Effector memory CD4-positive, alpha-beta T cell (primary cell): ENCODE data around the gene SLC16A9.
"Not testable (repeated sequence)": the region's sequence is repeated elsewhere in the genome, so short reads cannot be mapped to it uniquely, and the experiment has no call there.

Experiments
- DNase-seq, 3 donors: peaks; one replicate each; pipeline ENCODE4 v3.0.0-alpha.2; 2020
- H3K27ac ChIP-seq: 2 replicates; pipeline ENCODE4 v1.7.0; 2013; ENCODE audit warnings: mild to moderate bottlenecking, low read length, moderate library complexity; ENCODE audit not compliant: insufficient read depth, poor library complexity, severe bottlenecking
- H3K27me3 ChIP-seq: replicated peaks from 2 replicates; pipeline ENCODE4 v1.7.0; 2013; ENCODE audit warnings: mild to moderate bottlenecking, low read length; ENCODE audit not compliant: insufficient read depth, control insufficient read depth, poor library complexity, severe bottlenecking
- H3K36me3 ChIP-seq: 2 replicates; pipeline ENCODE4 v1.7.0; 2013; ENCODE audit warnings: mild to moderate bottlenecking, low read length, moderate library complexity; ENCODE audit not compliant: control insufficient read depth, insufficient read depth
- H3K4me1 ChIP-seq: 2 replicates; pipeline ENCODE4 v1.7.0; 2013; ENCODE audit warnings: low read length, mild to moderate bottlenecking; ENCODE audit not compliant: control insufficient read depth, insufficient read depth, poor library complexity, severe bottlenecking
- H3K4me3 ChIP-seq: 2 replicates; pipeline ENCODE4 v1.7.0; 2013; ENCODE audit warnings: low read length, low read depth, mild to moderate bottlenecking; ENCODE audit not compliant: insufficient read depth, poor library complexity, severe bottlenecking
- H3K9me3 ChIP-seq: 2 replicates; pipeline ENCODE4 v1.7.0; 2013; ENCODE audit warnings: mild to moderate bottlenecking, low read length, moderate library complexity; ENCODE audit not compliant: control insufficient read depth

The SLC16A9 gene

GRCh38 chr10:59744156-59744555, 34.5 kb upstream of the SLC16A9 start:
- not testable (repeated sequence) for H3K4me3 ChIP-seq, H3K4me1 ChIP-seq, H3K36me3 ChIP-seq, H3K27ac ChIP-seq, DNase-seq, H3K27me3 ChIP-seq, H3K9me3 ChIP-seq

- Histone ChIP-seq H3K4me3 (no peak overlapping the region), H3K27me3 (no peaks in the 10 kb centered on the region), H3K27ac (no peak overlapping the region), H3K36me3 (no peaks in the 10 kb centered on the region), H3K9me3 (no peaks in the 10 kb centered on the region), H3K4me1 (no peaks in the 10 kb centered on the region)
- no peak for DNase-seq
Observed at GRCh38 chr10:59741583-59741982, 31.9 kb upstream of the SLC16A9 start.

- Histone ChIP-seq H3K9me3 (no peaks in the 10 kb centered on the region), H3K27me3 (no peaks in the 10 kb centered on the region), H3K4me1 (no peaks in the 10 kb centered on the region), H3K4me3 (no peak overlapping the region), H3K27ac (no peak overlapping the region), H3K36me3 (no peaks in the 10 kb centered on the region)
- no peak for DNase-seq
Observed at GRCh38 chr10:59741048-59741447, 31.4 kb upstream of the SLC16A9 start.

GRCh38 chr10:59736749-59737148, 27.1 kb upstream of the SLC16A9 start:
- Histone ChIP-seq H3K27me3 (no peaks in the 10 kb centered on the region), H3K36me3 (no peaks in the 10 kb centered on the region), H3K27ac (no peak overlapping the region), H3K4me3 (no peak overlapping the region), H3K4me1 (no peaks in the 10 kb centered on the region), H3K9me3 (no peaks in the 10 kb centered on the region)
- DNase-seq = no peak

GRCh38 chr10:59735296-59735695, 25.6 kb upstream of the SLC16A9 start:
- Histone ChIP-seq H3K27me3 (no peaks in the 10 kb centered on the region), H3K36me3 (no peaks in the 10 kb centered on the region), H3K27ac (no peak overlapping the region), H3K9me3 (no peaks in the 10 kb centered on the region), H3K4me1 (no peaks in the 10 kb centered on the region), H3K4me3 (no peak overlapping the region)
- DNase-seq = no peak

- H3K4me1 ChIP-seq = no peaks in the 10 kb centered on the region
- DNase-seq = no peak
Observed at GRCh38 chr10:59734014-59734462, 24.4 kb upstream of the SLC16A9 start.

GRCh38 chr10:59733321-59734013, 23.8 kb upstream of the SLC16A9 start:
- not testable (repeated sequence) for H3K27me3 ChIP-seq, H3K27ac ChIP-seq, H3K9me3 ChIP-seq, H3K36me3 ChIP-seq, DNase-seq, H3K4me3 ChIP-seq, H3K4me1 ChIP-seq

More at GRCh38 chr10:59734014-59734462, 24.4 kb upstream of the SLC16A9 start:
- Histone ChIP-seq H3K27me3 (no peaks in the 10 kb centered on the region), H3K9me3 (no peaks in the 10 kb centered on the region), H3K27ac (no peak overlapping the region), H3K36me3 (no peaks in the 10 kb centered on the region), H3K4me3 (no peak overlapping the region)

GRCh38 chr10:59732849-59733248, 23.2 kb upstream of the SLC16A9 start:
- H3K27ac ChIP-seq, DNase-seq, H3K27me3 ChIP-seq, H3K36me3 ChIP-seq, H3K4me3 ChIP-seq, H3K9me3 ChIP-seq, H3K4me1 ChIP-seq: not testable (repeated sequence)

- H3K9me3 ChIP-seq, H3K27ac ChIP-seq, H3K27me3 ChIP-seq, H3K4me3 ChIP-seq, DNase-seq, H3K36me3 ChIP-seq, H3K4me1 ChIP-seq: not testable (repeated sequence)
Observed at GRCh38 chr10:59729167-59729566, 19.5 kb upstream of the SLC16A9 start.

- H3K27ac ChIP-seq = no peak overlapping the region
- peaks cover 4% of the 10 kb centered on the region for H3K27me3 ChIP-seq
- no peak overlapping the region for H3K4me3 ChIP-seq
- H3K36me3 ChIP-seq = no peaks in the 10 kb centered on the region
- H3K4me1 ChIP-seq = no peaks in the 10 kb centered on the region
- no peaks in the 10 kb centered on the region for H3K9me3 ChIP-seq
- DNase-seq = no peak
Observed at GRCh38 chr10:59724098-59724938, 14.7 kb upstream of the SLC16A9 start.
